WTC11 (cell line): ENCODE data around the gene SELENON. TPM values are rescaled to one million over a fixed set of nuclear protein-coding genes. Genes with fewer than 3 reads are reported as not detected.
A peak's percentile ranks its signal among the peaks of the same experiment; 100 is the strongest.

Experiments
- ATAC-seq: fragments of 200-7000 bp; cut with Tn5 transposase; 2 replicates; pipeline ENCODE4 v1.10.0; 2021; ENCODE audit warnings: mild to moderate bottlenecking, moderate library complexity
- CTCF ChIA-PET: fragments of 300-600 bp; sonication (Branson Sonifier 250); formaldehyde crosslinking; loops from one replicate; lab custom pipeline; 2021; ENCODE audit warnings: antibody characterized with exemption; lab: Charles Lee
- POLR2A ChIA-PET: fragments of 350-600 bp; sonication (Branson Sonifier 250); formaldehyde crosslinking; loops from one replicate; lab custom pipeline; 2021; ENCODE audit warnings: antibody characterized with exemption; lab: Charles Lee
- DNase-seq: peaks from one replicate; pipeline ENCODE4 v3.0.0; 2021; ENCODE audit warnings: low spot score
- H3K27ac Mint-ChIP-seq: 2 replicates; pipeline ENCODE4 v1.8.0; 2021; ENCODE audit warnings: mixed read lengths
- H3K27me3 Mint-ChIP-seq: 2 replicates; pipeline ENCODE4 v1.8.0; 2021; ENCODE audit warnings: low read depth, mild to moderate bottlenecking, moderate library complexity, mixed read lengths
- H3K36me3 Mint-ChIP-seq: 2 replicates; pipeline ENCODE4 v1.8.0; 2021; ENCODE audit warnings: mixed read lengths
- H3K4me1 Mint-ChIP-seq: 2 replicates; pipeline ENCODE4 v1.8.0; 2022; ENCODE audit warnings: mixed read lengths
- H3K4me3 Mint-ChIP-seq: 2 replicates; pipeline ENCODE4 v1.8.0; 2021; ENCODE audit warnings: mild to moderate bottlenecking, moderate library complexity, mixed read lengths
- H3K9me3 Mint-ChIP-seq: 2 replicates; pipeline ENCODE4 v1.8.0; 2021; ENCODE audit warnings: mixed read lengths
- CREB1 ChIP-seq: sonication (generic); formaldehyde crosslinking; IDR thresholded peaks from 2 replicates; pipeline ENCODE4 v1.8.0; 2023; ENCODE audit warnings: mild to moderate bottlenecking, missing genetic modification reagents
- FOXP1 ChIP-seq: sonication (generic); formaldehyde crosslinking; IDR thresholded peaks from 2 replicates; pipeline ENCODE4 v1.8.0; 2022; ENCODE audit warnings: missing genetic modification reagents, mild to moderate bottlenecking, moderate library complexity, borderline replicate concordance
- IRF2 ChIP-seq: sonication (generic); formaldehyde crosslinking; IDR thresholded peaks from 2 replicates; pipeline ENCODE4 v1.8.0; 2022; ENCODE audit warnings: low read depth, missing genetic modification reagents, borderline replicate concordance
- JAZF1 ChIP-seq: fragments of 250-450 bp; sonication (Bioruptor Pico); IDR thresholded peaks from 2 replicates; pipeline ENCODE4 v1.9.0; 2021; ENCODE audit warnings: moderate library complexity, mild to moderate bottlenecking, inconsistent platforms
- JUN ChIP-seq: sonication (generic); formaldehyde crosslinking; IDR thresholded peaks from 2 replicates; pipeline ENCODE4 v1.8.0; 2023; ENCODE audit warnings: mild to moderate bottlenecking, missing genetic modification reagents
- OVOL2 ChIP-seq: fragments of 250-450 bp; sonication (Bioruptor Pico); IDR thresholded peaks from 2 replicates; pipeline ENCODE4 v1.9.0; 2021; ENCODE audit warnings: mild to moderate bottlenecking, borderline replicate concordance
- PRRX2 ChIP-seq: fragments of 250-450 bp; sonication (Bioruptor Pico); IDR thresholded peaks from 2 replicates; pipeline ENCODE4 v1.8.0; 2021; ENCODE audit warnings: mild to moderate bottlenecking
- TCF7 ChIP-seq: sonication (generic); formaldehyde crosslinking; IDR thresholded peaks from 2 replicates; pipeline ENCODE4 v1.8.0; 2022; ENCODE audit warnings: mild to moderate bottlenecking, low read depth, missing genetic modification reagents, moderate library complexity
- ZNF396 ChIP-seq: fragments of 250-450 bp; sonication (Bioruptor Pico); IDR thresholded peaks from 2 replicates; pipeline ENCODE4 v1.8.0; 2021; ENCODE audit warnings: mild to moderate bottlenecking, moderate library complexity, borderline replicate concordance
- total RNA-seq: library from RNA; stranded (reverse); gene quantifications from 3 replicates; pipeline ENCODE4 v1.2.3, GENCODE V29; 2021
- TF ChIP-seq, protein P1 (sequence below): sonication (generic); formaldehyde crosslinking; IDR thresholded peaks from 2 replicates; pipeline ENCODE4 v1.8.1; 2023; ENCODE audit warnings: mild to moderate bottlenecking, missing genetic modification reagents, moderate library complexity
- TF ChIP-seq, protein P2 (sequence below): sonication (generic); formaldehyde crosslinking; IDR thresholded peaks from 2 replicates; pipeline ENCODE4 v1.8.0; 2023; ENCODE audit warnings: missing genetic modification reagents, mild to moderate bottlenecking, borderline replicate concordance
- TF ChIP-seq, protein P3 (sequence below): fragments of 250-450 bp; sonication (Bioruptor Pico); IDR thresholded peaks from 2 replicates; pipeline ENCODE4 v1.9.0; 2021; ENCODE audit warnings: mild to moderate bottlenecking, borderline replicate concordance
- TF ChIP-seq, protein P4 (sequence below): sonication (generic); formaldehyde crosslinking; IDR thresholded peaks from 2 replicates; pipeline ENCODE4 v1.8.0; 2022; ENCODE audit warnings: mild to moderate bottlenecking, missing genetic modification reagents
- TF ChIP-seq, protein P5 (sequence below): fragments of 250-450 bp; sonication (Bioruptor Pico); IDR thresholded peaks from 2 replicates; pipeline ENCODE4 v2.1.2; 2022; ENCODE audit warnings: mild to moderate bottlenecking, moderate library complexity

The SELENON gene
- total RNA-seq, 1 experiment from 2014 or later = 80.2 TPM

DNA sequence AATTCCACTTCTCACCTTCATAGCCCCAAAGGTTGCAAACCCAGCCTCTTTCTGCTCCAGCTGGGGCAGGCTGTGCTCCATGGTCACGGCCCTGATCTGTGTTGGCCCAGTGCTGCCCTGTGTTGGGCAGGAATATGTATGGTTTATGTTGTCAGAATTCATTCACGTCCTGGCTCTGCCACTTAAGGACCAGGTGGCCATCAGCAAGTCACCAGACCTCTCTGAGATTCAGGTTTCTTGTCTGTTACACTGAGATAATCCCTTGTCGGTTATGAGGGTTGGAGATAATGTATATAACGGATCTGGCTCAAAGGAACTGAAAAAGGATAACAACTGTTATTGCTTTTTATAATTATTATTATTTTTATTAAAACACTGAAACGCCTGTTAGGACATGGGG, 39.1 kb upstream of the SELENON start (continued):
- no peak for TF ChIP-seq ZNF396 (CRISPR knock-in tag)
- TF ChIP-seq OVOL2 (CRISPR knock-in tag) = no peak
- TF ChIP-seq JUN = no peak
- TF ChIP-seq, protein P1, sequence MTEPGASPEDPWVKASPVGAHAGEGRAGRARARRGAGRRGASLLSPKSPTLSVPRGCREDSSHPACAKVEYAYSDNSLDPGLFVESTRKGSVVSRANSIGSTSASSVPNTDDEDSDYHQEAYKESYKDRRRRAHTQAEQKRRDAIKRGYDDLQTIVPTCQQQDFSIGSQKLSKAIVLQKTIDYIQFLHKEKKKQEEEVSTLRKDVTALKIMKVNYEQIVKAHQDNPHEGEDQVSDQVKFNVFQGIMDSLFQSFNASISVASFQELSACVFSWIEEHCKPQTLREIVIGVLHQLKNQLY = no peak

DNA sequence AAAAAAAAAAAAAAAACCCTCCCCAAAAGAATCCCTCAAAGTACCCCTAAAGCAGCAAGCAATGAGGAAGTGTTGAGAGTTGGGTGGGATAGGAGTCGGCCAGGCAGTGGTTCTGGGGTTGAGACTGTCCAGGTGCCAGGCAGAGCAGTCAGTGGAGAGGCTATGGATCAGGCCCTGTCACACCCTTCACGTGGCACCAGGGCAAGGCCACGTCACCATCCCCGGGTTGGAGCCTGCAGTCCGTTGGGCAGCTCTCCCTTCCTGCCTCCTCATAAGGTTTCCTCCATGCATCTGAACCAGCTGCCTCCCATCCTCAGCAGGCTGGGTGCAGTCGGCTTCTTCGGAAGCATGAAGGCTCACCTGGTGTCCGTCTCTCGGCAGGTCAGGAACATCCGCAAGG, 36.5 kb upstream of the SELENON start:
- ATAC-seq (no peak), DNase-seq (no peak)
- ChIA-PET CTCF (no interaction called here), POLR2A (interaction anchor here (0.7 kb wide), 1 partner anchor 150 kb away, joined by 4 read pairs; no protein-coding TSS in a partner anchor)
- Mint-ChIP-seq H3K36me3 (no peaks in the 10 kb centered on the region), H3K4me3 (no peak overlapping the region), H3K27me3 (no peaks in the 10 kb centered on the region), H3K9me3 (no peaks in the 10 kb centered on the region), H3K27ac (no peak overlapping the region), H3K4me1 (peaks cover 15% of the 10 kb centered on the region)
- TF ChIP-seq CREB1 (CRISPR knock-in tag) = no peak
- TF ChIP-seq, protein P2, sequence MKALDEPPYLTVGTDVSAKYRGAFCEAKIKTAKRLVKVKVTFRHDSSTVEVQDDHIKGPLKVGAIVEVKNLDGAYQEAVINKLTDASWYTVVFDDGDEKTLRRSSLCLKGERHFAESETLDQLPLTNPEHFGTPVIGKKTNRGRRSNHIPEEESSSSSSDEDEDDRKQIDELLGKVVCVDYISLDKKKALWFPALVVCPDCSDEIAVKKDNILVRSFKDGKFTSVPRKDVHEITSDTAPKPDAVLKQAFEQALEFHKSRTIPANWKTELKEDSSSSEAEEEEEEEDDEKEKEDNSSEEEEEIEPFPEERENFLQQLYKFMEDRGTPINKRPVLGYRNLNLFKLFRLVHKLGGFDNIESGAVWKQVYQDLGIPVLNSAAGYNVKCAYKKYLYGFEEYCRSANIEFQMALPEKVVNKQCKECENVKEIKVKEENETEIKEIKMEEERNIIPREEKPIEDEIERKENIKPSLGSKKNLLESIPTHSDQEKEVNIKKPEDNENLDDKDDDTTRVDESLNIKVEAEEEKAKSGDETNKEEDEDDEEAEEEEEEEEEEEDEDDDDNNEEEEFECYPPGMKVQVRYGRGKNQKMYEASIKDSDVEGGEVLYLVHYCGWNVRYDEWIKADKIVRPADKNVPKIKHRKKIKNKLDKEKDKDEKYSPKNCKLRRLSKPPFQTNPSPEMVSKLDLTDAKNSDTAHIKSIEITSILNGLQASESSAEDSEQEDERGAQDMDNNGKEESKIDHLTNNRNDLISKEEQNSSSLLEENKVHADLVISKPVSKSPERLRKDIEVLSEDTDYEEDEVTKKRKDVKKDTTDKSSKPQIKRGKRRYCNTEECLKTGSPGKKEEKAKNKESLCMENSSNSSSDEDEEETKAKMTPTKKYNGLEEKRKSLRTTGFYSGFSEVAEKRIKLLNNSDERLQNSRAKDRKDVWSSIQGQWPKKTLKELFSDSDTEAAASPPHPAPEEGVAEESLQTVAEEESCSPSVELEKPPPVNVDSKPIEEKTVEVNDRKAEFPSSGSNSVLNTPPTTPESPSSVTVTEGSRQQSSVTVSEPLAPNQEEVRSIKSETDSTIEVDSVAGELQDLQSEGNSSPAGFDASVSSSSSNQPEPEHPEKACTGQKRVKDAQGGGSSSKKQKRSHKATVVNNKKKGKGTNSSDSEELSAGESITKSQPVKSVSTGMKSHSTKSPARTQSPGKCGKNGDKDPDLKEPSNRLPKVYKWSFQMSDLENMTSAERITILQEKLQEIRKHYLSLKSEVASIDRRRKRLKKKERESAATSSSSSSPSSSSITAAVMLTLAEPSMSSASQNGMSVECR (CRISPR knock-in tag) = no peak
- TF ChIP-seq, protein P3, sequence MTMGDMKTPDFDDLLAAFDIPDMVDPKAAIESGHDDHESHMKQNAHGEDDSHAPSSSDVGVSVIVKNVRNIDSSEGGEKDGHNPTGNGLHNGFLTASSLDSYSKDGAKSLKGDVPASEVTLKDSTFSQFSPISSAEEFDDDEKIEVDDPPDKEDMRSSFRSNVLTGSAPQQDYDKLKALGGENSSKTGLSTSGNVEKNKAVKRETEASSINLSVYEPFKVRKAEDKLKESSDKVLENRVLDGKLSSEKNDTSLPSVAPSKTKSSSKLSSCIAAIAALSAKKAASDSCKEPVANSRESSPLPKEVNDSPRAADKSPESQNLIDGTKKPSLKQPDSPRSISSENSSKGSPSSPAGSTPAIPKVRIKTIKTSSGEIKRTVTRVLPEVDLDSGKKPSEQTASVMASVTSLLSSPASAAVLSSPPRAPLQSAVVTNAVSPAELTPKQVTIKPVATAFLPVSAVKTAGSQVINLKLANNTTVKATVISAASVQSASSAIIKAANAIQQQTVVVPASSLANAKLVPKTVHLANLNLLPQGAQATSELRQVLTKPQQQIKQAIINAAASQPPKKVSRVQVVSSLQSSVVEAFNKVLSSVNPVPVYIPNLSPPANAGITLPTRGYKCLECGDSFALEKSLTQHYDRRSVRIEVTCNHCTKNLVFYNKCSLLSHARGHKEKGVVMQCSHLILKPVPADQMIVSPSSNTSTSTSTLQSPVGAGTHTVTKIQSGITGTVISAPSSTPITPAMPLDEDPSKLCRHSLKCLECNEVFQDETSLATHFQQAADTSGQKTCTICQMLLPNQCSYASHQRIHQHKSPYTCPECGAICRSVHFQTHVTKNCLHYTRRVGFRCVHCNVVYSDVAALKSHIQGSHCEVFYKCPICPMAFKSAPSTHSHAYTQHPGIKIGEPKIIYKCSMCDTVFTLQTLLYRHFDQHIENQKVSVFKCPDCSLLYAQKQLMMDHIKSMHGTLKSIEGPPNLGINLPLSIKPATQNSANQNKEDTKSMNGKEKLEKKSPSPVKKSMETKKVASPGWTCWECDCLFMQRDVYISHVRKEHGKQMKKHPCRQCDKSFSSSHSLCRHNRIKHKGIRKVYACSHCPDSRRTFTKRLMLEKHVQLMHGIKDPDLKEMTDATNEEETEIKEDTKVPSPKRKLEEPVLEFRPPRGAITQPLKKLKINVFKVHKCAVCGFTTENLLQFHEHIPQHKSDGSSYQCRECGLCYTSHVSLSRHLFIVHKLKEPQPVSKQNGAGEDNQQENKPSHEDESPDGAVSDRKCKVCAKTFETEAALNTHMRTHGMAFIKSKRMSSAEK (CRISPR knock-in tag) = no peak
- TF ChIP-seq, protein P1 = no peak
- TF ChIP-seq JUN = no peak
- no peak for TF ChIP-seq FOXP1 (CRISPR knock-in tag)
- TF ChIP-seq, protein P4, sequence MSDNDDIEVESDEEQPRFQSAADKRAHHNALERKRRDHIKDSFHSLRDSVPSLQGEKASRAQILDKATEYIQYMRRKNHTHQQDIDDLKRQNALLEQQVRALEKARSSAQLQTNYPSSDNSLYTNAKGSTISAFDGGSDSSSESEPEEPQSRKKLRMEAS (CRISPR knock-in tag) = no peak
- TF ChIP-seq TCF7 = no peak
- no peak for TF ChIP-seq PRRX2

DNA sequence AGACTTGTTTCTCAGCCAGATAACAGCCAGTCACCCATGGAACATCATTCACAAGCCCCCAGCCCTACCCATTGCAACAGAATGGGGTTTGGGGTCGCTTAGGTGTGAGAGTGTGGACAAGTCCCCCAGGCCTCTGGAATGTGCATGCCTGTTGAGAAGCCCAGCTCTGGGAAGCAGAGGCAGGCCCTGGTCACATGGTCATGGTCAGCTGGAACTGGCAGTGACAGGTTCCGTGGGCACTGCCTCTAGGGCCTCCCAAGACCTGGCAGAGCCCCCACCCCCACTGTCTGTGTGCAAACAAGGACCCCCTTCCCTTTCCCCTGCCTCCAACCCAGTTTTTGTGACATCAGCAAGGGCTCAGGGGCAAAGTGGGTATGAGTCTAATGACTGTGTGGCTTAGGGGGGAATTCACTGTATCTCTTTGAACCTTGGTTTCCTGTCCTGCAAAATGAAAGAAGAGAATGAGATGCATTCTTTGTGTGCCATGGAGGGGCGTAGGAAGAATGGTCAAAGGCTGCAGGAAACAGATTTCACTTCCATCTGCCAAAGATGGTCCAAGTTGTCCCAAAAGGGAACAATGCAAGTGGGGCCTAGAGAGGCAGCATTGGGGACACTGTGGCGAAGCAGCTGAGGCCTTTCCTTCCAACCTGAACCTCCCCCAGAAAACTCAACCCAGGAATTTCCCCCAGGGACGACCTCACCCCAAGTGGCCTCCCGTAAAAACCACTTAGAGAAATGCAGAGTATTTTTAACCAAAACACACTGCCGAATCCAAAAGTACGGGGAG, 34.7 kb upstream of the SELENON start:
- Mint-ChIP-seq H3K4me3 (no peak overlapping the region), H3K36me3 (no peaks in the 10 kb centered on the region), H3K27ac (peak overlapping the region; percentile 25), H3K9me3 (no peaks in the 10 kb centered on the region), H3K27me3 (no peaks in the 10 kb centered on the region), H3K4me1 (peaks cover 10% of the 10 kb centered on the region)
- ATAC-seq = no peak
- no peak for DNase-seq
- ChIA-PET POLR2A (no interaction called here), CTCF (interaction anchor here (0.9 to 1.5 kb wide), 3 partner anchors 8 to 45 kb away, joined by 3 to 5 read pairs (median 4); no protein-coding TSS in a partner anchor)
- TF ChIP-seq IRF2 (CRISPR knock-in tag) = no peak
- no peak for TF ChIP-seq JAZF1
- TF ChIP-seq, protein P5, sequence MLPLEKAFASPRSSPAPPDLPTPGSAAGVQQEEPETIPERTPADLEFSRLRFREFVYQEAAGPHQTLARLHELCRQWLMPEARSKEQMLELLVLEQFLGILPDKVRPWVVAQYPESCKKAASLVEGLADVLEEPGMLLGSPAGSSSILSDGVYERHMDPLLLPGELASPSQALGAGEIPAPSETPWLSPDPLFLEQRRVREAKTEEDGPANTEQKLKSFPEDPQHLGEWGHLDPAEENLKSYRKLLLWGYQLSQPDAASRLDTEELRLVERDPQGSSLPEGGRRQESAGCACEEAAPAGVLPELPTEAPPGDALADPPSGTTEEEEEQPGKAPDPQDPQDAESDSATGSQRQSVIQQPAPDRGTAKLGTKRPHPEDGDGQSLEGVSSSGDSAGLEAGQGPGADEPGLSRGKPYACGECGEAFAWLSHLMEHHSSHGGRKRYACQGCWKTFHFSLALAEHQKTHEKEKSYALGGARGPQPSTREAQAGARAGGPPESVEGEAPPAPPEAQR = no peak
